Measurements from ENCODE around the gene PDHX.

The PDHX gene

DNA sequence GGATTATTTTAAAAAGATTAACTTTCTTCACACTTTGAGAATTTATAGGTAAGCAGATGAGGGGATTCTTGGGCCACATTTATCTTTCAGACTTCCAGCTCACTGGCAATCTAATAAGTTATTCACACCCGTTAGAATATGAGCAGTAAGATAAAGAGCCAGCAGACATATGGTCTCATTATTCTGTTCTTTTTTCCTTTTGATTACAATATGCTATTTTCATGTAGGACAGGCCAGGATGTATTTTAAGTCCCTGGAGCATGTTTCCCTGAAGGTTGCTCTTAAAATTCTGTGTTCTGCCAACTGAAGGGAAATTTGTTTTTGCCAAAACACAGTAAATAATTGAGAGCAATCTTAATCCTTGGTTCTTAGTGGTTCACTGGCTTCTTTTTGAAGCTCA is 22.2 kb downstream of the PDHX start:
- Histone ChIP-seq H4K20me1 (ENCODE audit: insufficient read depth, low read length, poor library complexity, severe bottlenecking) (no peaks in the 10 kb centered on the region), H3K79me2 (ENCODE audit: insufficient read depth, low read length) (peaks cover 38% of the 10 kb centered on the region), H2AFZ (ENCODE audit: low read length) (no peak overlapping the region), H3K4me3 (ENCODE audit: low read length, poor library complexity, severe bottlenecking) (no peak overlapping the region), H3K4me2 (ENCODE audit: low read depth, low read length, poor library complexity, severe bottlenecking) (no peak overlapping the region), H3K36me3 (ENCODE audit: insufficient read depth, low read length) (no peaks in the 10 kb centered on the region), H3K9me3 (ENCODE audit: insufficient read depth, low read depth, low read length) (no peaks in the 10 kb centered on the region), H3K9ac (ENCODE audit: low read depth, low read length, poor library complexity, severe bottlenecking) (no peak overlapping the region), H3K4me1 (ENCODE audit: insufficient read depth, low read length, poor library complexity, severe bottlenecking) (peaks cover 42% of the 10 kb centered on the region), H3F3A (ENCODE audit: low read depth) (peaks cover 5% of the 10 kb centered on the region; the same call in 1 of the 2 replicates), H3K9me2 (replicated peaks; ENCODE audit: low read depth, low read length) (no peaks in the 10 kb centered on the region), H3K27me3 (ENCODE audit: insufficient read depth, low read length, poor library complexity, severe bottlenecking) (no peaks in the 10 kb centered on the region)
- TF ChIP-seq EZH2phosphoT487 (IDR thresholded peaks at IDR 0.05; ENCODE audit: borderline replicate concordance) (no peak), CTCF (conservative IDR thresholded peaks at IDR 0.05; ENCODE audit: low read length) (no peak)

GRCh38 chr11:34940026-34940677 is 23.7 kb downstream of the PDHX start:
- H3F3A ChIP-seq (ENCODE audit: low read depth) = peaks cover 5% of the 10 kb centered on the region; the same call in 1 of the 2 replicates
- no peak overlapping the region for H3K4me2 ChIP-seq (ENCODE audit: low read depth, low read length, poor library complexity, severe bottlenecking)
- peaks cover 43% of the 10 kb centered on the region for H3K79me2 ChIP-seq (ENCODE audit: insufficient read depth, low read length)
- no peak for TF ChIP-seq EZH2phosphoT487 (IDR thresholded peaks at IDR 0.05; ENCODE audit: borderline replicate concordance)
- TF ChIP-seq CTCF (conservative IDR thresholded peaks at IDR 0.05; ENCODE audit: low read length) = peak; percentile 39
- no peaks in the 10 kb centered on the region for H3K36me3 ChIP-seq (ENCODE audit: insufficient read depth, low read length)
- peaks cover 41% of the 10 kb centered on the region for H3K4me1 ChIP-seq (ENCODE audit: insufficient read depth, low read length, poor library complexity, severe bottlenecking)
- no peak overlapping the region for H3K9ac ChIP-seq (ENCODE audit: low read depth, low read length, poor library complexity, severe bottlenecking)
- no peak overlapping the region for H2AFZ ChIP-seq (ENCODE audit: low read length)
- peaks cover 5% of the 10 kb centered on the region; the same call in 1 of the 2 replicates for H3K9me3 ChIP-seq (ENCODE audit: insufficient read depth, low read depth, low read length)
- no peak overlapping the region for H3K4me3 ChIP-seq (ENCODE audit: low read length, poor library complexity, severe bottlenecking)
- no peaks in the 10 kb centered on the region for H3K27me3 ChIP-seq (ENCODE audit: insufficient read depth, low read length, poor library complexity, severe bottlenecking)
- H3K9me2 ChIP-seq (replicated peaks; ENCODE audit: low read depth, low read length) = no peaks in the 10 kb centered on the region
- H4K20me1 ChIP-seq (ENCODE audit: insufficient read depth, low read length, poor library complexity, severe bottlenecking) = no peaks in the 10 kb centered on the region

GRCh38 chr11:34941688-34942087 is 25.3 kb downstream of the PDHX start:
- Histone ChIP-seq H3K27me3 (ENCODE audit: insufficient read depth, low read length, poor library complexity, severe bottlenecking) (no peaks in the 10 kb centered on the region), H3K9me3 (ENCODE audit: insufficient read depth, low read depth, low read length) (peaks cover 5% of the 10 kb centered on the region; the same call in 1 of the 2 replicates), H3K9me2 (replicated peaks; ENCODE audit: low read depth, low read length) (no peaks in the 10 kb centered on the region), H3K9ac (ENCODE audit: low read depth, low read length, poor library complexity, severe bottlenecking) (no peak overlapping the region), H3K4me2 (ENCODE audit: low read depth, low read length, poor library complexity, severe bottlenecking) (no peak overlapping the region), H4K20me1 (ENCODE audit: insufficient read depth, low read length, poor library complexity, severe bottlenecking) (no peaks in the 10 kb centered on the region), H3K4me3 (ENCODE audit: low read length, poor library complexity, severe bottlenecking) (no peak overlapping the region), H3K79me2 (ENCODE audit: insufficient read depth, low read length) (peaks cover 49% of the 10 kb centered on the region), H3F3A (ENCODE audit: low read depth) (no peaks in the 10 kb centered on the region), H2AFZ (ENCODE audit: low read length) (no peak overlapping the region), H3K36me3 (ENCODE audit: insufficient read depth, low read length) (no peaks in the 10 kb centered on the region), H3K4me1 (ENCODE audit: insufficient read depth, low read length, poor library complexity, severe bottlenecking) (peaks cover 26% of the 10 kb centered on the region)
- no peak for TF ChIP-seq CTCF (conservative IDR thresholded peaks at IDR 0.05; ENCODE audit: low read length)
- no peak for TF ChIP-seq EZH2phosphoT487 (IDR thresholded peaks at IDR 0.05; ENCODE audit: borderline replicate concordance)

All from Loucy (cell line).